Jurkat, Clone E6-1 (cell line): ENCODE data around the gene KCNH2.
"Not testable (repeated sequence)": the region's sequence is repeated elsewhere in the genome, so short reads cannot be mapped to it uniquely, and the experiment has no call there.

Experiments
- DNase-seq: peaks from one replicate; pipeline ENCODE4 v3.0.0-alpha.2; 2011; ENCODE audit warnings: low read depth, low spot score
- H3K4me3 ChIP-seq: 2 replicates; pipeline ENCODE4 v1.5.1; 2011; ENCODE audit warnings: mild to moderate bottlenecking, low read length, control low read depth, moderate library complexity

The KCNH2 gene

GRCh38 chr7:151012911-151013347, 34.8 kb upstream of the KCNH2 start:
- H3K4me3 ChIP-seq = peak overlapping the region; percentile 15
- DNase-seq = no peak

- H3K4me3 ChIP-seq = no peak overlapping the region
Measured at GRCh38 chr7:151012031-151012692, 34.0 kb upstream of the KCNH2 start.

GRCh38 chr7:151011616-151012015, 33.5 kb upstream of the KCNH2 start:
- not testable (repeated sequence) for H3K4me3 ChIP-seq, DNase-seq

More at GRCh38 chr7:151012031-151012692, 34.0 kb upstream of the KCNH2 start:
- no peak for DNase-seq

GRCh38 chr7:151011097-151011409, 32.9 kb upstream of the KCNH2 start:
- H3K4me3 ChIP-seq = no peak overlapping the region

GRCh38 chr7:151010307-151011096, 32.4 kb upstream of the KCNH2 start:
- no peak overlapping the region for H3K4me3 ChIP-seq
- no peak for DNase-seq

More at GRCh38 chr7:151011097-151011409, 32.9 kb upstream of the KCNH2 start:
- no peak for DNase-seq

- no peak overlapping the region for H3K4me3 ChIP-seq
- DNase-seq = no peak
Measured at GRCh38 chr7:151010037-151010306, 31.9 kb upstream of the KCNH2 start.

GRCh38 chr7:151009327-151010036, 31.4 kb upstream of the KCNH2 start:
- peak overlapping the region; percentile 57 for H3K4me3 ChIP-seq
- DNase-seq = no peak

GRCh38 chr7:151008511-151009323, 30.6 kb upstream of the KCNH2 start:
- H3K4me3 ChIP-seq = peak overlapping the region; percentile 57
- DNase-seq = peak; percentile 74

- peak overlapping the region; percentile 57 for H3K4me3 ChIP-seq
- DNase-seq = peak; percentile 84
Measured at GRCh38 chr7:151008143-151008510, 30.0 kb upstream of the KCNH2 start.

GRCh38 chr7:151007469-151007898, 29.4 kb upstream of the KCNH2 start:
- peak overlapping the region; percentile 57; the same call in 1 of the 2 replicates for H3K4me3 ChIP-seq
- no peak for DNase-seq

GRCh38 chr7:151006590-151007300, 28.6 kb upstream of the KCNH2 start:
- no peak for DNase-seq
- no peak overlapping the region for H3K4me3 ChIP-seq

GRCh38 chr7:151005566-151005965, 27.4 kb upstream of the KCNH2 start:
- H3K4me3 ChIP-seq = no peak overlapping the region

GRCh38 chr7:151003572-151003971, 25.5 kb upstream of the KCNH2 start:
- DNase-seq = no peak
- no peak overlapping the region for H3K4me3 ChIP-seq

More at GRCh38 chr7:151005566-151005965, 27.4 kb upstream of the KCNH2 start:
- no peak for DNase-seq

- H3K4me3 ChIP-seq = no peak overlapping the region
- no peak for DNase-seq
Measured at GRCh38 chr7:151001546-151001945, 23.4 kb upstream of the KCNH2 start.

- H3K4me3 ChIP-seq = no peak overlapping the region
- no peak for DNase-seq
Measured at GRCh38 chr7:151000897-151001495, 22.9 kb upstream of the KCNH2 start.

GRCh38 chr7:150999497-151000230, 21.5 kb upstream of the KCNH2 start:
- no peak overlapping the region for H3K4me3 ChIP-seq
- DNase-seq = no peak

- no peak for DNase-seq
- H3K4me3 ChIP-seq = no peak overlapping the region
Measured at GRCh38 chr7:150999001-150999400, 20.9 kb upstream of the KCNH2 start.

- H3K4me3 ChIP-seq = no peak overlapping the region
- DNase-seq = no peak
Measured at GRCh38 chr7:150998341-150998740, 20.2 kb upstream of the KCNH2 start.
